ENCODE measurements around the gene SLC38A2. TPM values are rescaled to one million over a fixed set of nuclear protein-coding genes. Genes with fewer than 3 reads are reported as not detected.

SLC38A2 gene
- total RNA-seq, 1 donor from 2014 or later, result 216 TPM

GRCh38 chr12:46365951-46366379 is 6.6 kb downstream of the SLC38A2 start:
- Mint-ChIP-seq H3K9me3 (ENCODE audit: low read depth) (no peaks in the 10 kb centered on the region), H3K4me1 (ENCODE audit: low read depth) (peaks cover 67% of the 10 kb centered on the region), H3K36me3 (ENCODE audit: insufficient read depth) (peaks cover 73% of the 10 kb centered on the region), H3K27ac (peak overlapping the region; percentile 83), H3K4me3 (ENCODE audit: low read depth) (peak overlapping the region; percentile 59), H3K27me3 (no peaks in the 10 kb centered on the region)
- TF ChIP-seq CTCF (IDR thresholded peaks at IDR 0.05; ENCODE audit: unreplicated experiment), result no peak
- DNase-seq (ENCODE audit: low spot score, unreplicated experiment), result no peak

GRCh38 chr12:46364777-46365580 is 7.6 kb downstream of the SLC38A2 start:
- peaks cover 70% of the 10 kb centered on the region for H3K36me3 Mint-ChIP-seq (ENCODE audit: insufficient read depth)
- H3K27ac Mint-ChIP-seq, result peak overlapping the region; percentile 94
- no peak for TF ChIP-seq CTCF (IDR thresholded peaks at IDR 0.05; ENCODE audit: unreplicated experiment)
- peaks cover 59% of the 10 kb centered on the region for H3K4me1 Mint-ChIP-seq (ENCODE audit: low read depth)
- H3K27me3 Mint-ChIP-seq, result no peaks in the 10 kb centered on the region
- H3K4me3 Mint-ChIP-seq (ENCODE audit: low read depth), result peak overlapping the region; percentile 55
- DNase-seq (ENCODE audit: low spot score, unreplicated experiment), result no peak
- no peaks in the 10 kb centered on the region for H3K9me3 Mint-ChIP-seq (ENCODE audit: low read depth)

GRCh38 chr12:46364300-46364696 is 8.3 kb downstream of the SLC38A2 start:
- Mint-ChIP-seq H3K27ac (peak overlapping the region; percentile 69), H3K27me3 (no peaks in the 10 kb centered on the region), H3K4me3 (ENCODE audit: low read depth) (peak overlapping the region; percentile 21), H3K9me3 (ENCODE audit: low read depth) (no peaks in the 10 kb centered on the region), H3K4me1 (ENCODE audit: low read depth) (peaks cover 52% of the 10 kb centered on the region), H3K36me3 (ENCODE audit: insufficient read depth) (peaks cover 72% of the 10 kb centered on the region)
- TF ChIP-seq CTCF (IDR thresholded peaks at IDR 0.05; ENCODE audit: unreplicated experiment), result no peak
- DNase-seq (ENCODE audit: low spot score, unreplicated experiment), result no peak

- peak overlapping the region; percentile 21 for H3K4me3 Mint-ChIP-seq (ENCODE audit: low read depth)
- TF ChIP-seq CTCF (IDR thresholded peaks at IDR 0.05; ENCODE audit: unreplicated experiment), result no peak
- H3K36me3 Mint-ChIP-seq (ENCODE audit: insufficient read depth), result peaks cover 73% of the 10 kb centered on the region
- no peak for DNase-seq (ENCODE audit: low spot score, unreplicated experiment)
- H3K27me3 Mint-ChIP-seq, result no peaks in the 10 kb centered on the region
- peaks cover 48% of the 10 kb centered on the region for H3K4me1 Mint-ChIP-seq (ENCODE audit: low read depth)
- H3K9me3 Mint-ChIP-seq (ENCODE audit: low read depth), result no peaks in the 10 kb centered on the region
- H3K27ac Mint-ChIP-seq, result peak overlapping the region; percentile 69
Observed at GRCh38 chr12:46363582-46364299, 8.8 kb downstream of the SLC38A2 start.

GRCh38 chr12:46362895-46363581 is 9.5 kb downstream of the SLC38A2 start:
- Mint-ChIP-seq H3K4me1 (ENCODE audit: low read depth) (peaks cover 44% of the 10 kb centered on the region), H3K9me3 (ENCODE audit: low read depth) (no peaks in the 10 kb centered on the region), H3K36me3 (ENCODE audit: insufficient read depth) (peaks cover 71% of the 10 kb centered on the region), H3K27ac (peak overlapping the region; percentile 9), H3K4me3 (ENCODE audit: low read depth) (no peak overlapping the region), H3K27me3 (no peaks in the 10 kb centered on the region)
- TF ChIP-seq CTCF (IDR thresholded peaks at IDR 0.05; ENCODE audit: unreplicated experiment), result no peak
- no peak for DNase-seq (ENCODE audit: low spot score, unreplicated experiment)

All from progenitor cell of endocrine pancreas (in vitro differentiated cells).